HEK293 (cell line): ENCODE results near the gene LENEP.

Source experiments
- BCL11B ChIP-seq: fragments of 450-650 bp; formaldehyde crosslinking; IDR thresholded peaks from 2 replicates; pipeline ENCODE4 v1.5.1; 2016; ENCODE audit warnings: low read depth, missing biosample characterization, missing genetic modification characterization
- GFI1B ChIP-seq: fragments of 450-650 bp; formaldehyde crosslinking; IDR thresholded peaks from 2 replicates; pipeline ENCODE4 v1.5.1; 2016; ENCODE audit warnings: missing biosample characterization, missing genetic modification characterization
- GLI4 ChIP-seq: fragments of 450-650 bp; formaldehyde crosslinking; IDR thresholded peaks from 2 replicates; pipeline ENCODE4 v1.5.1; 2016; ENCODE audit warnings: missing biosample characterization, missing genetic modification characterization
- KLF10 ChIP-seq: fragments of 450-650 bp; IDR thresholded peaks from 2 replicates; pipeline ENCODE4 v1.5.1; 2018; ENCODE audit warnings: missing biosample characterization, mild to moderate bottlenecking, missing genetic modification characterization
- SCRT2 ChIP-seq: fragments of 450-650 bp; formaldehyde crosslinking; IDR thresholded peaks from 2 replicates; pipeline ENCODE4 v1.5.1; 2016; ENCODE audit warnings: missing biosample characterization, missing genetic modification characterization
- SP2 ChIP-seq: fragments of 450-650 bp; formaldehyde crosslinking; IDR thresholded peaks from 2 replicates; pipeline ENCODE4 v1.5.1; 2016; ENCODE audit warnings: missing biosample characterization, missing genetic modification characterization
- WT1 ChIP-seq: fragments of 450-650 bp; formaldehyde crosslinking; IDR thresholded peaks from 2 replicates; pipeline ENCODE4 v1.5.1; 2016; ENCODE audit warnings: missing biosample characterization, missing genetic modification characterization
- ZBTB7A ChIP-seq: fragments of 450-650 bp; formaldehyde crosslinking; IDR thresholded peaks from 2 replicates; pipeline ENCODE4 v1.5.1; 2016; ENCODE audit warnings: low read depth, missing biosample characterization, missing genetic modification characterization
- ZBTB8A ChIP-seq: fragments of 450-650 bp; formaldehyde crosslinking; IDR thresholded peaks from 2 replicates; pipeline ENCODE4 v1.5.1; 2016; ENCODE audit warnings: missing biosample characterization, missing genetic modification characterization
- ZNF138 ChIP-seq: fragments of 450-650 bp; formaldehyde crosslinking; IDR thresholded peaks from 2 replicates; pipeline ENCODE4 v1.5.1; 2016; ENCODE audit warnings: missing biosample characterization, missing genetic modification characterization, borderline replicate concordance
- ZNF174 ChIP-seq: fragments of 450-650 bp; formaldehyde crosslinking; IDR thresholded peaks from 2 replicates; pipeline ENCODE4 v1.5.0; 2017; ENCODE audit warnings: missing biosample characterization, mild to moderate bottlenecking, missing genetic modification characterization
- ZNF239 ChIP-seq: fragments of 450-650 bp; formaldehyde crosslinking; IDR thresholded peaks from 2 replicates; pipeline ENCODE4 v1.5.1; 2016; ENCODE audit warnings: missing biosample characterization, missing genetic modification characterization
- ZNF48 ChIP-seq: fragments of 450-650 bp; formaldehyde crosslinking; IDR thresholded peaks from 2 replicates; pipeline ENCODE4 v1.5.1; 2016; ENCODE audit warnings: missing biosample characterization, missing genetic modification characterization
- ZNF544 ChIP-seq: fragments of 450-650 bp; formaldehyde crosslinking; IDR thresholded peaks from 2 replicates; pipeline ENCODE4 v1.5.0; 2017; ENCODE audit warnings: missing biosample characterization, missing genetic modification characterization
- ZNF658 ChIP-seq: fragments of 450-650 bp; formaldehyde crosslinking; IDR thresholded peaks from 2 replicates; pipeline ENCODE4; 2016; ENCODE audit warnings: missing biosample characterization, missing genetic modification characterization
- ZNF664 ChIP-seq: fragments of 450-650 bp; formaldehyde crosslinking; IDR thresholded peaks from 2 replicates; pipeline ENCODE4 v1.5.1; 2016; ENCODE audit warnings: missing biosample characterization, missing genetic modification characterization
- ZNF670 ChIP-seq: fragments of 450-650 bp; formaldehyde crosslinking; IDR thresholded peaks from 2 replicates; pipeline ENCODE4 v1.5.1; 2016; ENCODE audit warnings: missing biosample characterization, missing genetic modification characterization, low read depth
- ZNF747 ChIP-seq: fragments of 450-650 bp; formaldehyde crosslinking; IDR thresholded peaks from 2 replicates; pipeline ENCODE4 v1.5.1; 2016; ENCODE audit warnings: missing biosample characterization, missing genetic modification characterization
- ZNF837 ChIP-seq: fragments of 450-650 bp; formaldehyde crosslinking; IDR thresholded peaks from 2 replicates; pipeline ENCODE4 v1.5.1; 2016; ENCODE audit warnings: missing biosample characterization, missing genetic modification characterization
- ZSCAN30 ChIP-seq: fragments of 450-650 bp; IDR thresholded peaks from 2 replicates; pipeline ENCODE4 v1.5.1; 2018; ENCODE audit warnings: missing biosample characterization, mild to moderate bottlenecking, missing genetic modification characterization, moderate library complexity
- ZXDB ChIP-seq: fragments of 450-650 bp; formaldehyde crosslinking; IDR thresholded peaks from 2 replicates; pipeline ENCODE4 v1.5.1; 2016; ENCODE audit warnings: missing biosample characterization, missing genetic modification characterization
- TF ChIP-seq, protein P1 (sequence below): fragments of 450-650 bp; formaldehyde crosslinking; IDR thresholded peaks from 2 replicates; pipeline ENCODE4 v1.5.1; 2016; ENCODE audit warnings: missing biosample characterization, missing genetic modification characterization
- TF ChIP-seq, protein P2 (sequence below): fragments of 450-650 bp; formaldehyde crosslinking; IDR thresholded peaks from 2 replicates; pipeline ENCODE4 v1.5.1; 2017; ENCODE audit warnings: missing biosample characterization, missing genetic modification characterization
- TF ChIP-seq, protein P3 (sequence below): fragments of 450-650 bp; formaldehyde crosslinking; IDR thresholded peaks from 2 replicates; pipeline ENCODE4 v1.5.1; 2016; ENCODE audit warnings: missing biosample characterization, missing genetic modification characterization
- TF ChIP-seq, protein P4 (sequence below): fragments of 450-650 bp; formaldehyde crosslinking; IDR thresholded peaks from 2 replicates; pipeline ENCODE4 v1.5.1; 2016; ENCODE audit warnings: missing biosample characterization, missing genetic modification characterization
- TF ChIP-seq, protein P5 (sequence below): fragments of 450-650 bp; formaldehyde crosslinking; IDR thresholded peaks from 2 replicates; pipeline ENCODE4 v1.5.1; 2016; ENCODE audit warnings: missing biosample characterization, missing genetic modification characterization
- TF ChIP-seq, protein P6 (sequence below): fragments of 450-650 bp; formaldehyde crosslinking; IDR thresholded peaks from 2 replicates; pipeline ENCODE4 v1.5.1; 2016; ENCODE audit warnings: missing biosample characterization, missing genetic modification characterization

LENEP gene

DNA sequence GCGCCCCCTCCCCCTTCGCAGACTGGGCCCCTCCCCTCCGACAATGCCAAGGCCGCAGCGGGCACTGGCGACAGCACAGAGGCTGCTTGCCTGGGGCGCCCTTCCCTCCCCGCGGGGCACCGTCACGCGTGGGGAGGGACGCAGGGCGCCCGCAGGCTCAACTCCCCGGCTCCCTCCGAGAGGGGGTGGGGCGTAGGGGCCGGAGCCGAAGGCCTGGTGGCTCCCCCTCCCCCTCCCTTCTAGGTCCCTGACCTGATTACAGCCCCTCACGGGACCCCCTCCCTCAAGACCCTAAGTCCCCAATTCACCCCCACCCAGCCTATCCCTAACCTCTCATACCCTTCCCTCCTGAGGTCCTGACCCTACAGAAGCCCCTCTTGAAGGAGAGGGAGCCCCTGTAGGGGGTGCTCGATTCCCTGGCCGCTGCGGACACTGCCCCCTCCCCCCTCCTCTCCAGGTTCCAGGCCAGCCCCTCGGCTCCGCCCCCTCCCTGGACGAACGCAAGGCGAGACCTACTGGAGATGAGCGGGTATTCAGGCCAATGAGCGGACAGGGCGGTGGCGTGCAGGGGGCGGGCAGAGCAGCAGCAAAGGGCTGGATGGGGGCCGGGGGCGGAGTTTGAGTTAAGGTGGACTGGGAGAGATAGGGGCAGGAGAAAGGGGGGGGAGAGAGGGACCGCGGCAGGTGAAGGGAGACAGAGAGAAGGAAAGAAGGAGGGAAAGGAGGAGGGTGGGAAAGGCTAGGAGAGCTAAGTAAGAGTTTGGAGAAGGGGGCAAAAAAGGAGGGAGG lies 8.5 kb downstream of the LENEP start (continued):
- TF ChIP-seq, protein P1, sequence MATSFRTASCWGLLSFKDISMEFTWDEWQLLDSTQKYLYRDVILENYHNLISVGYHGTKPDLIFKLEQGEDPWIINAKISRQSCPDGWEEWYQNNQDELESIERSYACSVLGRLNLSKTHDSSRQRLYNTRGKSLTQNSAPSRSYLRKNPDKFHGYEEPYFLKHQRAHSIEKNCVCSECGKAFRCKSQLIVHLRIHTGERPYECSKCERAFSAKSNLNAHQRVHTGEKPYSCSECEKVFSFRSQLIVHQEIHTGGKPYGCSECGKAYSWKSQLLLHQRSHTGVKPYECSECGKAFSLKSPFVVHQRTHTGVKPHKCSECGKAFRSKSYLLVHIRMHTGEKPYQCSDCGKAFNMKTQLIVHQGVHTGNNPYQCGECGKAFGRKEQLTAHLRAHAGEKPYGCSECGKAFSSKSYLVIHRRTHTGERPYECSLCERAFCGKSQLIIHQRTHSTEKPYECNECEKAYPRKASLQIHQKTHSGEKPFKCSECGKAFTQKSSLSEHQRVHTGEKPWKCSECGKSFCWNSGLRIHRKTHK (tag by site-specific recombination): no peak
- TF ChIP-seq SCRT2 (tag by site-specific recombination) (no peak), ZNF48 (tag by site-specific recombination) (no peak), KLF10 (tag by site-specific recombination) (peak; percentile 76), ZBTB8A (tag by site-specific recombination) (peak; percentile 72), ZNF138 (tag by site-specific recombination) (no peak), ZBTB7A (tag by site-specific recombination) (peak; percentile 94), BCL11B (tag by site-specific recombination) (peak; percentile 95), SP2 (tag by site-specific recombination) (peak; percentile 94), GLI4 (no peak), ZNF837 (tag by site-specific recombination) (no peak), WT1 (tag by site-specific recombination) (peak; percentile 31), ZNF670 (tag by site-specific recombination) (no peak), ZNF544 (tag by site-specific recombination) (no peak), ZXDB (tag by site-specific recombination) (peak; percentile 98; the same call in 1 of the 2 replicates), ZNF239 (tag by site-specific recombination) (no peak), ZNF174 (no peak), ZSCAN30 (peak; percentile 58; the same call in 1 of the 2 replicates), ZNF664 (tag by site-specific recombination) (no peak), ZNF747 (no peak), ZNF658 (tag by site-specific recombination) (no peak), GFI1B (0 out of 2 replicates have a peak, but pooled peaks have one; percentile 35)
- TF ChIP-seq, protein P2, sequence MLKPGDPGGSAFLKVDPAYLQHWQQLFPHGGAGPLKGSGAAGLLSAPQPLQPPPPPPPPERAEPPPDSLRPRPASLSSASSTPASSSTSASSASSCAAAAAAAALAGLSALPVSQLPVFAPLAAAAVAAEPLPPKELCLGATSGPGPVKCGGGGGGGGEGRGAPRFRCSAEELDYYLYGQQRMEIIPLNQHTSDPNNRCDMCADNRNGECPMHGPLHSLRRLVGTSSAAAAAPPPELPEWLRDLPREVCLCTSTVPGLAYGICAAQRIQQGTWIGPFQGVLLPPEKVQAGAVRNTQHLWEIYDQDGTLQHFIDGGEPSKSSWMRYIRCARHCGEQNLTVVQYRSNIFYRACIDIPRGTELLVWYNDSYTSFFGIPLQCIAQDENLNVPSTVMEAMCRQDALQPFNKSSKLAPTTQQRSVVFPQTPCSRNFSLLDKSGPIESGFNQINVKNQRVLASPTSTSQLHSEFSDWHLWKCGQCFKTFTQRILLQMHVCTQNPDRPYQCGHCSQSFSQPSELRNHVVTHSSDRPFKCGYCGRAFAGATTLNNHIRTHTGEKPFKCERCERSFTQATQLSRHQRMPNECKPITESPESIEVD (tag by site-specific recombination): no peak
- TF ChIP-seq, protein P3, sequence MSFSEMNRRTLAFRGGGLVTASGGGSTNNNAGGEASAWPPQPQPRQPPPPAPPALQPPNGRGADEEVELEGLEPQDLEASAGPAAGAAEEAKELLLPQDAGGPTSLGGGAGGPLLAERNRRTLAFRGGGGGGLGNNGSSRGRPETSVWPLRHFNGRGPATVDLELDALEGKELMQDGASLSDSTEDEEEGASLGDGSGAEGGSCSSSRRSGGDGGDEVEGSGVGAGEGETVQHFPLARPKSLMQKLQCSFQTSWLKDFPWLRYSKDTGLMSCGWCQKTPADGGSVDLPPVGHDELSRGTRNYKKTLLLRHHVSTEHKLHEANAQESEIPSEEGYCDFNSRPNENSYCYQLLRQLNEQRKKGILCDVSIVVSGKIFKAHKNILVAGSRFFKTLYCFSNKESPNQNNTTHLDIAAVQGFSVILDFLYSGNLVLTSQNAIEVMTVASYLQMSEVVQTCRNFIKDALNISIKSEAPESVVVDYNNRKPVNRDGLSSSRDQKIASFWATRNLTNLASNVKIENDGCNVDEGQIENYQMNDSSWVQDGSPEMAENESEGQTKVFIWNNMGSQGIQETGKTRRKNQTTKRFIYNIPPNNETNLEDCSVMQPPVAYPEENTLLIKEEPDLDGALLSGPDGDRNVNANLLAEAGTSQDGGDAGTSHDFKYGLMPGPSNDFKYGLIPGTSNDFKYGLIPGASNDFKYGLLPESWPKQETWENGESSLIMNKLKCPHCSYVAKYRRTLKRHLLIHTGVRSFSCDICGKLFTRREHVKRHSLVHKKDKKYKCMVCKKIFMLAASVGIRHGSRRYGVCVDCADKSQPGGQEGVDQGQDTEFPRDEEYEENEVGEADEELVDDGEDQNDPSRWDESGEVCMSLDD (tag by site-specific recombination): peak; percentile 96
- TF ChIP-seq, protein P4, sequence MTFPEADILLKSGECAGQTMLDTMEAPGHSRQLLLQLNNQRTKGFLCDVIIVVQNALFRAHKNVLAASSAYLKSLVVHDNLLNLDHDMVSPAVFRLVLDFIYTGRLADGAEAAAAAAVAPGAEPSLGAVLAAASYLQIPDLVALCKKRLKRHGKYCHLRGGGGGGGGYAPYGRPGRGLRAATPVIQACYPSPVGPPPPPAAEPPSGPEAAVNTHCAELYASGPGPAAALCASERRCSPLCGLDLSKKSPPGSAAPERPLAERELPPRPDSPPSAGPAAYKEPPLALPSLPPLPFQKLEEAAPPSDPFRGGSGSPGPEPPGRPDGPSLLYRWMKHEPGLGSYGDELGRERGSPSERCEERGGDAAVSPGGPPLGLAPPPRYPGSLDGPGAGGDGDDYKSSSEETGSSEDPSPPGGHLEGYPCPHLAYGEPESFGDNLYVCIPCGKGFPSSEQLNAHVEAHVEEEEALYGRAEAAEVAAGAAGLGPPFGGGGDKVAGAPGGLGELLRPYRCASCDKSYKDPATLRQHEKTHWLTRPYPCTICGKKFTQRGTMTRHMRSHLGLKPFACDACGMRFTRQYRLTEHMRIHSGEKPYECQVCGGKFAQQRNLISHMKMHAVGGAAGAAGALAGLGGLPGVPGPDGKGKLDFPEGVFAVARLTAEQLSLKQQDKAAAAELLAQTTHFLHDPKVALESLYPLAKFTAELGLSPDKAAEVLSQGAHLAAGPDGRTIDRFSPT (tag by site-specific recombination): peak; percentile 94
- TF ChIP-seq, protein P5, sequence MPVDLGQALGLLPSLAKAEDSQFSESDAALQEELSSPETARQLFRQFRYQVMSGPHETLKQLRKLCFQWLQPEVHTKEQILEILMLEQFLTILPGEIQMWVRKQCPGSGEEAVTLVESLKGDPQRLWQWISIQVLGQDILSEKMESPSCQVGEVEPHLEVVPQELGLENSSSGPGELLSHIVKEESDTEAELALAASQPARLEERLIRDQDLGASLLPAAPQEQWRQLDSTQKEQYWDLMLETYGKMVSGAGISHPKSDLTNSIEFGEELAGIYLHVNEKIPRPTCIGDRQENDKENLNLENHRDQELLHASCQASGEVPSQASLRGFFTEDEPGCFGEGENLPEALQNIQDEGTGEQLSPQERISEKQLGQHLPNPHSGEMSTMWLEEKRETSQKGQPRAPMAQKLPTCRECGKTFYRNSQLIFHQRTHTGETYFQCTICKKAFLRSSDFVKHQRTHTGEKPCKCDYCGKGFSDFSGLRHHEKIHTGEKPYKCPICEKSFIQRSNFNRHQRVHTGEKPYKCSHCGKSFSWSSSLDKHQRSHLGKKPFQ (tag by site-specific recombination): no peak
- TF ChIP-seq, protein P6, sequence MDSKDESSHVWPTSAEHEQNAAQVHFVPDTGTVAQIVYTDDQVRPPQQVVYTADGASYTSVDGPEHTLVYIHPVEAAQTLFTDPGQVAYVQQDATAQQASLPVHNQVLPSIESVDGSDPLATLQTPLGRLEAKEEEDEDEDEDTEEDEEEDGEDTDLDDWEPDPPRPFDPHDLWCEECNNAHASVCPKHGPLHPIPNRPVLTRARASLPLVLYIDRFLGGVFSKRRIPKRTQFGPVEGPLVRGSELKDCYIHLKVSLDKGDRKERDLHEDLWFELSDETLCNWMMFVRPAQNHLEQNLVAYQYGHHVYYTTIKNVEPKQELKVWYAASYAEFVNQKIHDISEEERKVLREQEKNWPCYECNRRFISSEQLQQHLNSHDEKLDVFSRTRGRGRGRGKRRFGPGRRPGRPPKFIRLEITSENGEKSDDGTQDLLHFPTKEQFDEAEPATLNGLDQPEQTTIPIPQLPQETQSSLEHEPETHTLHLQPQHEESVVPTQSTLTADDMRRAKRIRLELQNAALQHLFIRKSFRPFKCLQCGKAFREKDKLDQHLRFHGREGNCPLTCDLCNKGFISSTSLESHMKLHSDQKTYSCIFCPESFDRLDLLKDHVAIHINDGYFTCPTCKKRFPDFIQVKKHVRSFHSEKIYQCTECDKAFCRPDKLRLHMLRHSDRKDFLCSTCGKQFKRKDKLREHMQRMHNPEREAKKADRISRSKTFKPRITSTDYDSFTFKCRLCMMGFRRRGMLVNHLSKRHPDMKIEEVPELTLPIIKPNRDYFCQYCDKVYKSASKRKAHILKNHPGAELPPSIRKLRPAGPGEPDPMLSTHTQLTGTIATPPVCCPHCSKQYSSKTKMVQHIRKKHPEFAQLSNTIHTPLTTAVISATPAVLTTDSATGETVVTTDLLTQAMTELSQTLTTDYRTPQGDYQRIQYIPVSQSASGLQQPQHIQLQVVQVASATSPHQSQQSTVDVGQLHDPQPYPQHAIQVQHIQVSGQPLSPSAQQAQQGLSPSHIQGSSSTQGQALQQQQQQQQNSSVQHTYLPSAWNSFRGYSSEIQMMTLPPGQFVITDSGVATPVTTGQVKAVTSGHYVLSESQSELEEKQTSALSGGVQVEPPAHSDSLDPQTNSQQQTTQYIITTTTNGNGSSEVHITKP: peak; percentile 79
